MM.1S (cell line): ENCODE data around the gene CDC45.

Source experiments
- DNase-seq: peaks from one replicate; pipeline ENCODE4 v3.0.0-alpha.2; 2015
- H2AFZ ChIP-seq: fragments of 300-600 bp; sonication (generic); 2 replicates; pipeline ENCODE4 v1.6.0; 2016; ENCODE audit warnings: antibody characterized with exemption, low read length
- H3F3A ChIP-seq: fragments of 300-600 bp; sonication (generic); 2 replicates; pipeline ENCODE4 v1.6.1; 2016; ENCODE audit warnings: mild to moderate bottlenecking, antibody characterized with exemption, low read length, moderate library complexity, mixed read lengths; ENCODE audit not compliant: insufficient read depth
- H3K27ac ChIP-seq: fragments of 300-600 bp; sonication (generic); 2 replicates; pipeline ENCODE4 v1.5.1; 2016; ENCODE audit warnings: mild to moderate bottlenecking, low read length
- H3K27me3 ChIP-seq: fragments of 300-600 bp; sonication (generic); replicated peaks from 2 replicates; pipeline ENCODE4 v1.6.0; 2016; ENCODE audit warnings: low read length; ENCODE audit not compliant: insufficient read depth
- H3K36me3 ChIP-seq: fragments of 300-600 bp; sonication (generic); replicated peaks from 2 replicates; pipeline ENCODE4 v1.6.1; 2016; ENCODE audit warnings: mild to moderate bottlenecking, low read length, mixed read lengths; ENCODE audit not compliant: insufficient read depth
- H3K4me1 ChIP-seq: fragments of 300-600 bp; sonication (generic); 2 replicates; pipeline ENCODE4 v1.6.1; 2016; ENCODE audit warnings: low read length, mixed read lengths
- H3K4me2 ChIP-seq: fragments of 300-600 bp; sonication (generic); 2 replicates; pipeline ENCODE4 v1.6.0; 2016; ENCODE audit warnings: low read depth, low read length
- H3K4me3 ChIP-seq: fragments of 300-600 bp; sonication (generic); 2 replicates; pipeline ENCODE4 v1.5.1; 2016; ENCODE audit warnings: low read length, mixed read lengths
- H3K79me2 ChIP-seq: fragments of 300-600 bp; sonication (generic); 2 replicates; pipeline ENCODE4 v1.6.1; 2016; ENCODE audit warnings: mixed run types, low read length, mixed read lengths
- H3K9ac ChIP-seq: fragments of 300-600 bp; sonication (generic); 2 replicates; pipeline ENCODE4 v1.6.1; 2016; ENCODE audit warnings: low read length, mixed read lengths
- H3K9me2 ChIP-seq: fragments of 300-600 bp; sonication (generic); replicated peaks from 2 replicates; pipeline ENCODE4 v1.6.1; 2016; ENCODE audit warnings: mild to moderate bottlenecking, low read length, mixed read lengths; ENCODE audit not compliant: insufficient read depth
- H3K9me3 ChIP-seq: fragments of 300-600 bp; sonication (generic); replicated peaks from 2 replicates; pipeline ENCODE4 v1.6.1; 2016; ENCODE audit warnings: mild to moderate bottlenecking, low read length, mixed read lengths; ENCODE audit not compliant: insufficient read depth
- H4K20me1 ChIP-seq: fragments of 300-600 bp; sonication (generic); 2 replicates; pipeline ENCODE4 v1.6.1; 2016; ENCODE audit warnings: mild to moderate bottlenecking, low read length, moderate library complexity, mixed read lengths; ENCODE audit not compliant: insufficient read depth
- EZH2 ChIP-seq: fragments of 300-600 bp; sonication (generic); optimal IDR thresholded peaks from 2 replicates; pipeline ENCODE3; 2017; ENCODE audit warnings: low read depth, mild to moderate bottlenecking, antibody characterized with exemption, low read length, mixed read lengths
- EZH2phosphoT487 ChIP-seq: fragments of 300-600 bp; sonication (generic); IDR thresholded peaks from 2 replicates; pipeline ENCODE4 v1.6.1; 2018; ENCODE audit warnings: antibody characterized with exemption, low read length
- TF ChIP-seq, protein P1 (sequence below): fragments of 300-600 bp; sonication (generic); IDR thresholded peaks from 2 replicates; pipeline ENCODE4 v1.5.1; 2016; ENCODE audit warnings: antibody characterized with exemption, low read length, mixed read lengths

CDC45 gene

DNA sequence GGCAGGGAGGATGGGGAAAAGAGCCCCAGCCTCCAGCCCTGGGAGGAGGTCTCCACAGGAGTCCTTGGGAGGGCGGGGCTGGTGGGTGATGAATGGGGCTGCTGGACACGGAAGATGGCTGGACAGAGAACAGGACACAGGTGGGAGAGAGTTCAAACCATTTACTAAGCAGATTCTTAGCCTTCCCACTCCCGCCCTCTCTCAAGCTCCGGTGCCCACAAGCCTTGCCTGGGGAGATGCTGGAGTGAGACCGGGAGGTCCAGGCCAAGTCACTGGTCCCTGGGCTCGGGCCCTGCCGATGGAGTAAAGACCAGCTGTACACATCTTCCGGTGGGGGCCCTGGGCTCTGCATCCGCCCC lies 43.1 kb downstream of the CDC45 start:
- H3K4me3 ChIP-seq: no peak overlapping the region

DNA sequence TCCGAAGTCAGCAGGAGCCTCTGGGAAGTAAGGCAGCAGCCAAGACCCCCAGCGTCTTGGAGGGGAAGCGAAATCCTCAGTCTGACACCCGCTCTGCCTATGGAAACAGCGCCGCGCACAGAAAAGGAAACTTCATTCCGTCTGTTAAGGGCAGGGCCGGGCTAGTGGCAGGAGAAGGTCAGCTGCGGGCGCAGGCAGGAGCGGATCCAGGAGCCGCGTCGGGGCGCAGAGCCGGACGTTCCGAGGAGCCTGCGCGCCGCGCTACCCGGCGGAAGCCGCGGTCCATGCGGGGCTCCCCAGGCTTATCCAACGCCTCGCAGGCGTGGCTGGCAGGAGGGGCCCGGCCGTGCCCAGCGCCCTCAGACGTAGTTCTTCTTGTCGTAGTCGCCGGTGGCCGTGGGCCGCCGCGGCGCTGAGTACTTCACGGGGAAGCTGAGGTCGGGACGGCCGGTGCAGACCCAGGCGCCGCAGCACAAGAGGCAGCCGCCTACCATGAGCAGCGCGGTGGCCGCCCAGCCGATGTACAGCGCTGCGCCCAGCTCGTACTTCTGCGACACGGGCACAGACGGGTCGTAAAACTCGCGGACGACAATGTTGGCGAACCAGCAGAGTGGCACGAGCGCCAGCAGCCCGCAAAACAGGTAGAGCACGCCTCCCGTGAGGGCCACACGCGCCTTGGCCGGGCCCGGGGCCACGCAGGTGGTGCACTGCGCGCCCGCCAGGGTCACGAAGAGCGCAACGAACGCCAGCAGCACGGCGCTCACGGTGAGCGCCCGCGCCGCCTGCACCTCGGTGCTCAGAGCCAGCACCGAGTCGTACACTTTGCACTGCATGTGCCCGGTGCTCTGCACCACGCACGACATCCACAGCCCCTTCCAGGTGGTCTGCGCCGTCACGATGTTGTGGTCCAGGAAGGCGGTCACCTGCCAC lies 43.8 kb downstream of the CDC45 start:
- no peaks in the 10 kb centered on the region for H3K27me3 ChIP-seq

More for the DNA sequence above, 43.1 kb downstream of the CDC45 start:
- Histone ChIP-seq H3K27ac (no peak overlapping the region), H3K4me1 (no peaks in the 10 kb centered on the region), H2AFZ (no peak overlapping the region), H3K4me2 (no peak overlapping the region), H3K27me3 (no peaks in the 10 kb centered on the region), H3K36me3 (no peaks in the 10 kb centered on the region), H3K79me2 (no peaks in the 10 kb centered on the region), H3K9ac (no peak overlapping the region), H3K9me2 (no peaks in the 10 kb centered on the region), H3F3A (no peaks in the 10 kb centered on the region), H4K20me1 (no peaks in the 10 kb centered on the region), H3K9me3 (no peaks in the 10 kb centered on the region)
- TF ChIP-seq EZH2 (no peak), EZH2phosphoT487 (no peak)
- TF ChIP-seq, protein P1, sequence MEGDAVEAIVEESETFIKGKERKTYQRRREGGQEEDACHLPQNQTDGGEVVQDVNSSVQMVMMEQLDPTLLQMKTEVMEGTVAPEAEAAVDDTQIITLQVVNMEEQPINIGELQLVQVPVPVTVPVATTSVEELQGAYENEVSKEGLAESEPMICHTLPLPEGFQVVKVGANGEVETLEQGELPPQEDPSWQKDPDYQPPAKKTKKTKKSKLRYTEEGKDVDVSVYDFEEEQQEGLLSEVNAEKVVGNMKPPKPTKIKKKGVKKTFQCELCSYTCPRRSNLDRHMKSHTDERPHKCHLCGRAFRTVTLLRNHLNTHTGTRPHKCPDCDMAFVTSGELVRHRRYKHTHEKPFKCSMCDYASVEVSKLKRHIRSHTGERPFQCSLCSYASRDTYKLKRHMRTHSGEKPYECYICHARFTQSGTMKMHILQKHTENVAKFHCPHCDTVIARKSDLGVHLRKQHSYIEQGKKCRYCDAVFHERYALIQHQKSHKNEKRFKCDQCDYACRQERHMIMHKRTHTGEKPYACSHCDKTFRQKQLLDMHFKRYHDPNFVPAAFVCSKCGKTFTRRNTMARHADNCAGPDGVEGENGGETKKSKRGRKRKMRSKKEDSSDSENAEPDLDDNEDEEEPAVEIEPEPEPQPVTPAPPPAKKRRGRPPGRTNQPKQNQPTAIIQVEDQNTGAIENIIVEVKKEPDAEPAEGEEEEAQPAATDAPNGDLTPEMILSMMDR: no peak
- no peak for DNase-seq

DNA sequence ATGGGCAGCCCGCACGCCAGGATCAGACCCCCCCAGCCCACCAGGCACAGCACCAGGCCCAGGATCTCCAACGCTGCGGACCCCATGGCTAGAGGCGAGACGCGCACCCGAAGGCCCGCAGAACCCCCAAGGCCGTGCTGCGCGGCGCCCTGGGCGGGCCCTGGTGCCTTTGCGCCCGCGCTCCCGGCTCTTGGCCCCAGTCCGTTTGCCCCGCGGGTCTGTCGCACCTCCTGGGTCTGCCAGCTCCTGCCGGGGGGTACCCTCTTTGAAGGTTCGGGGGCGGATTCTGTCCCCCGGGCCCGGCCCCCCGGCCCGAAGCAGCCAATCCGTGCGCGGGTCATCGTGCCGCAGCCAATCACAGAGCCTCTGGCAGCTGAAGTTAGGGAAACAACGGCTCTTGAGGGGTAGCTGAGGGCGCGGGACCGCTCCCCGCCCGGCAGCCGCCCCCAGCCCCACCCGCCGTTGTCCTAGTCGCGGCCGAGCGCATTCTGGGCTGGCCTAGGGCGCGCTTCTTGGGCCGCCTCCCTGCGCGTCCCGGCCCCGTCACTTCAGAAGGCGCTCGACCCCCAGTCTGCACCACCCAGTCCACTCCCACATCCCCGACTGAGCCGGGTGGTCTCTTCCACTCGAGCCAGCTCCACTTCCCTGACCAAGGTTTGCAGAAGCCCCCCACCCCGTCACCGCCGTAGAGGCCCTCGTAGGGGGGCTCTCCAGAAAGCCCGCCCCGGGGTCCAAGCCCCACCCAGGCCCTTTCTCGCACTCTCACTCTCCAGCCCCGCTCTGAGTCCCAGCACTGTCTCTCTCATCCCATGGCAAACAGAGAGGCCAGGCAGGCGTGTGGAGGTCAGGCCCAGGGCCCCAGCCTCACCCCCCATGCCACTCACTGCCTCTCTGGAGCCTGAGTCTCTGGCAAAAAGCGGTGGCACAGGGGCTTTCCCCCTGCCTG lies 44.7 kb downstream of the CDC45 start, which contains the start of gene CLDN5:
CLDN5 (minus strand) TSS at position 241 of the 946 bp plus-strand sequence; CDS start at position 86, 155 bp downstream.
- TF ChIP-seq EZH2 (no peak), EZH2phosphoT487 (no peak)
- TF ChIP-seq, protein P1: no peak
- Histone ChIP-seq H2AFZ (no peak within 1 kb of the TSS), H3K79me2 (no peaks in the 10 kb centered on the region), H3K27ac (no peak within 1 kb of the TSS), H4K20me1 (no peaks in the 10 kb centered on the region), H3K4me3 (no peak within 1 kb of the TSS), H3K9me2 (no peaks in the 10 kb centered on the region), H3K4me1 (no peaks in the 10 kb centered on the region), H3K27me3 (no peaks in the 10 kb centered on the region), H3F3A (no peaks in the 10 kb centered on the region), H3K36me3 (no peaks in the 10 kb centered on the region), H3K9ac (no peak within 1 kb of the TSS), H3K9me3 (no peaks in the 10 kb centered on the region), H3K4me2 (no peak within 1 kb of the TSS)
- no peak for DNase-seq

More for the DNA sequence above, 43.8 kb downstream of the CDC45 start:
- H3K79me2 ChIP-seq: no peaks in the 10 kb centered on the region
- no peaks in the 10 kb centered on the region for H3K9me2 ChIP-seq
- no peak for DNase-seq
- H3K4me1 ChIP-seq: no peaks in the 10 kb centered on the region
- H3K27ac ChIP-seq: no peak overlapping the region
- no peak overlapping the region for H2AFZ ChIP-seq
- TF ChIP-seq, protein P1: no peak
- TF ChIP-seq EZH2: no peak
- no peak for TF ChIP-seq EZH2phosphoT487
- H4K20me1 ChIP-seq: no peaks in the 10 kb centered on the region
- H3K9ac ChIP-seq: no peak overlapping the region
- H3K4me3 ChIP-seq: no peak overlapping the region
- no peaks in the 10 kb centered on the region for H3K36me3 ChIP-seq
- H3K9me3 ChIP-seq: no peaks in the 10 kb centered on the region
- H3K4me2 ChIP-seq: no peak overlapping the region
- no peaks in the 10 kb centered on the region for H3F3A ChIP-seq
